MG63 (cell line): ENCODE measurements around the gene RASA3. TPM values are rescaled to one million over a fixed set of nuclear protein-coding genes. Genes with fewer than 3 reads are reported as not detected.

Experiments used
- DNase-seq: peaks from one replicate; pipeline ENCODE4 v3.0.0-alpha.2; 2020
- H3K27me3 ChIP-seq: fragments of 250-450 bp; sonication (Bioruptor Pico); 2 replicates; pipeline ENCODE4 v1.5.1; 2020; ENCODE audit warnings: mild to moderate bottlenecking, moderate library complexity
- H3K36me3 ChIP-seq: fragments of 250-450 bp; sonication (Bioruptor Pico); 2 replicates; pipeline ENCODE4 v1.5.1; 2020; ENCODE audit warnings: mild to moderate bottlenecking, moderate library complexity
- H3K4me3 ChIP-seq: fragments of 250-450 bp; sonication (Bioruptor Pico); 2 replicates; pipeline ENCODE4 v1.5.1; 2020; ENCODE audit warnings: mild to moderate bottlenecking, moderate library complexity
- H3K9me3 ChIP-seq: fragments of 250-450 bp; sonication (Bioruptor Pico); 2 replicates; pipeline ENCODE4 v1.5.1; 2020; ENCODE audit warnings: mild to moderate bottlenecking, moderate library complexity
- total RNA-seq: library from RNA; depleted of rRNA; stranded (reverse); fragments of >200 nt; shearing (Covaris generic); gene quantifications from 2 replicates; pipeline ENCODE4 v1.2.3, GENCODE V29; 2014; ENCODE audit warnings: low replicate concordance

Gene RASA3
- total RNA-seq, 1 experiment from 2014 or later = 21.7 TPM

GRCh38 chr13:113971471-113972231 is 160.8 kb downstream of the RASA3 start:
- H3K36me3 ChIP-seq = peaks cover 22% of the 10 kb centered on the region
- no peak for DNase-seq
- H3K9me3 ChIP-seq = no peaks in the 10 kb centered on the region
- no peaks in the 10 kb centered on the region for H3K27me3 ChIP-seq
- no peak overlapping the region for H3K4me3 ChIP-seq

GRCh38 chr13:113970810-113971470 is 161.5 kb downstream of the RASA3 start:
- H3K36me3 ChIP-seq = peaks cover 24% of the 10 kb centered on the region

GRCh38 chr13:113969973-113970611 is 162.3 kb downstream of the RASA3 start:
- Histone ChIP-seq H3K36me3 (peaks cover 17% of the 10 kb centered on the region), H3K9me3 (no peaks in the 10 kb centered on the region), H3K27me3 (no peaks in the 10 kb centered on the region), H3K4me3 (no peak overlapping the region)
- no peak for DNase-seq

More at GRCh38 chr13:113970810-113971470, 161.5 kb downstream of the RASA3 start:
- no peak overlapping the region for H3K4me3 ChIP-seq
- DNase-seq = peak; percentile 28
- H3K9me3 ChIP-seq = no peaks in the 10 kb centered on the region
- H3K27me3 ChIP-seq = no peaks in the 10 kb centered on the region

GRCh38 chr13:113969311-113969972 is 163.0 kb downstream of the RASA3 start:
- H3K36me3 ChIP-seq = peaks cover 17% of the 10 kb centered on the region
- no peak for DNase-seq
- no peaks in the 10 kb centered on the region for H3K9me3 ChIP-seq
- H3K4me3 ChIP-seq = no peak overlapping the region
- H3K27me3 ChIP-seq = no peaks in the 10 kb centered on the region

- H3K4me3 ChIP-seq = no peak overlapping the region
- peaks cover 17% of the 10 kb centered on the region for H3K36me3 ChIP-seq
- no peaks in the 10 kb centered on the region for H3K9me3 ChIP-seq
- DNase-seq = no peak
- no peaks in the 10 kb centered on the region for H3K27me3 ChIP-seq
Measured at GRCh38 chr13:113968463-113969310, 163.7 kb downstream of the RASA3 start.

GRCh38 chr13:113967729-113968462 is 164.5 kb downstream of the RASA3 start:
- DNase-seq = no peak
- Histone ChIP-seq H3K4me3 (no peak overlapping the region), H3K36me3 (peaks cover 17% of the 10 kb centered on the region), H3K27me3 (no peaks in the 10 kb centered on the region), H3K9me3 (no peaks in the 10 kb centered on the region)

GRCh38 chr13:113967206-113967720 is 165.2 kb downstream of the RASA3 start:
- peaks cover 17% of the 10 kb centered on the region for H3K36me3 ChIP-seq
- DNase-seq = no peak
- no peaks in the 10 kb centered on the region for H3K9me3 ChIP-seq
- H3K27me3 ChIP-seq = no peaks in the 10 kb centered on the region
- no peak overlapping the region for H3K4me3 ChIP-seq

- H3K36me3 ChIP-seq = peaks cover 13% of the 10 kb centered on the region
- H3K27me3 ChIP-seq = no peaks in the 10 kb centered on the region
- no peak overlapping the region for H3K4me3 ChIP-seq
- DNase-seq = no peak
- no peaks in the 10 kb centered on the region for H3K9me3 ChIP-seq
Measured at GRCh38 chr13:113965968-113966884, 166.2 kb downstream of the RASA3 start.

GRCh38 chr13:113965383-113965874 is 167.0 kb downstream of the RASA3 start:
- no peak overlapping the region for H3K4me3 ChIP-seq
- no peaks in the 10 kb centered on the region for H3K27me3 ChIP-seq
- H3K9me3 ChIP-seq = peaks cover 5% of the 10 kb centered on the region; the same call in 1 of the 2 replicates
- H3K36me3 ChIP-seq = peaks cover 13% of the 10 kb centered on the region
- DNase-seq = no peak

- peaks cover 12% of the 10 kb centered on the region for H3K9me3 ChIP-seq
- no peak overlapping the region for H3K4me3 ChIP-seq
- H3K27me3 ChIP-seq = no peaks in the 10 kb centered on the region
- DNase-seq = no peak
- H3K36me3 ChIP-seq = peaks cover 14% of the 10 kb centered on the region
Measured at GRCh38 chr13:113964251-113964995, 168.0 kb downstream of the RASA3 start.

- Histone ChIP-seq H3K4me3 (no peak overlapping the region), H3K27me3 (no peaks in the 10 kb centered on the region), H3K36me3 (peaks cover 17% of the 10 kb centered on the region), H3K9me3 (peaks cover 17% of the 10 kb centered on the region)
- DNase-seq = no peak
Measured at GRCh38 chr13:113963376-113963775, 169.0 kb downstream of the RASA3 start.

GRCh38 chr13:113962975-113963374 is 169.4 kb downstream of the RASA3 start:
- Histone ChIP-seq H3K4me3 (no peak overlapping the region), H3K36me3 (peaks cover 17% of the 10 kb centered on the region), H3K9me3 (peaks cover 17% of the 10 kb centered on the region), H3K27me3 (no peaks in the 10 kb centered on the region)
- no peak for DNase-seq

GRCh38 chr13:113962386-113962785 is 170.0 kb downstream of the RASA3 start:
- peaks cover 17% of the 10 kb centered on the region for H3K9me3 ChIP-seq
- peaks cover 15% of the 10 kb centered on the region for H3K36me3 ChIP-seq
- no peak for DNase-seq
- H3K4me3 ChIP-seq = no peak overlapping the region
- H3K27me3 ChIP-seq = no peaks in the 10 kb centered on the region
